HCT116 (cell line): ENCODE measurements around the gene CACNA1C.

Experiments
- CBX3 ChIP-seq: IDR thresholded peaks from 2 replicates; pipeline ENCODE4 v1.6.1; 2012; ENCODE audit warnings: low read depth
- ELF1 ChIP-seq: IDR thresholded peaks from 2 replicates; pipeline ENCODE4 v1.6.1; 2012; ENCODE audit warnings: low read depth, borderline replicate concordance
- EZH2 ChIP-seq: fragments of 200-600 bp; sonication (generic); IDR thresholded peaks from 2 replicates; pipeline ENCODE4 v1.6.1; 2017; ENCODE audit warnings: antibody characterized with exemption, mixed run types
- JUND ChIP-seq: IDR thresholded peaks from 2 replicates; pipeline ENCODE4 v1.6.1; 2012
- POLR2A ChIP-seq: IDR thresholded peaks from 2 replicates; pipeline ENCODE4 v1.7.0; 2011; ENCODE audit warnings: borderline replicate concordance; ENCODE audit not compliant: insufficient read depth, insufficient read length; ENCODE audit errors: extremely low read depth
- POLR2AphosphoS5 ChIP-seq: IDR thresholded peaks from 2 replicates; pipeline ENCODE4 v1.6.1; 2011; ENCODE audit warnings: mild to moderate bottlenecking, low read depth, low read length, moderate library complexity
- RAD21 ChIP-seq: IDR thresholded peaks from 2 replicates; pipeline ENCODE4 v1.6.1; 2012; ENCODE audit warnings: low read depth, mild to moderate bottlenecking
- SIN3A ChIP-seq: IDR thresholded peaks from 2 replicates; pipeline ENCODE4 v1.6.1; 2012; ENCODE audit warnings: low read depth
- SP1 ChIP-seq: IDR thresholded peaks from 2 replicates; pipeline ENCODE4 v1.6.1; 2012; ENCODE audit warnings: low read depth
- YY1 ChIP-seq: IDR thresholded peaks from 2 replicates; pipeline ENCODE4 v1.6.1; 2011; ENCODE audit warnings: low read length, low read depth, moderate library complexity, mild to moderate bottlenecking; ENCODE audit not compliant: insufficient replicate concordance; ENCODE audit errors: extremely low read depth
- TF ChIP-seq, protein P1 (sequence below), 3 experiments: fragments of 200-600 bp in 1 of 3; sonication (generic) in 1 of 3; IDR thresholded peaks in 2 of 3; conservative IDR thresholded peaks in 1 of 3; 2 replicates each; pipeline ENCODE4 v1.5.1; 2012 to 2017; ENCODE audit warnings: low read depth in 2 of 3, low read length in 2 of 3, antibody characterized with exemption in 1 of 3, borderline replicate concordance in 1 of 3, control low read depth in 1 of 3, mild to moderate bottlenecking in 1 of 3, mixed read lengths in 1 of 3, mixed run types in 1 of 3, moderate library complexity in 1 of 3; ENCODE audit not compliant: insufficient read depth in 1 of 3
- TF ChIP-seq, protein P2 (sequence below): IDR thresholded peaks from 2 replicates; pipeline ENCODE4 v1.6.1; 2012; ENCODE audit warnings: low read depth
- TF ChIP-seq, protein P3 (sequence below): IDR thresholded peaks from 2 replicates; pipeline ENCODE4 v1.6.1; 2012
- TF ChIP-seq, protein P4 (sequence below): IDR thresholded peaks from 2 replicates; pipeline ENCODE4 v1.6.1; 2012

DNA sequence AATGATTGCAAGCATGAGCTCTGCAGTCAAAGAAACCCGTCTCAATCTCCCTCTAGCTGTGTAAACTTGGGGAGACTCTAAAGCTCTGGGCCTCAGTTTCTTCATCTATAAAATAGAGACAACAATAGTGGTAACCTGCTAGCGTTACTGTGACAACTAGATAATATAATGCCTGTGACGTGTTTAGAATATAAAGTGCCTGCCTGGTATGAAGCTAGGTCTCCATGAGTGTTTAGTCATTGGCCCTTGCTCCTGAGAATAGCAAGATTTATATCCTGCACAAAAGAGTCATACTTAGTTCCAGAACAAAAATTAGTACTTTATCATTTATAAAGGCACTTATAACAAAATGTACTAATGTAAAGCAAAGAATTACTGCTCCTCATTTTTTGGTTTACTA lies 39.7 kb upstream of the CACNA1C start:
- TF ChIP-seq RAD21 (no peak), POLR2A (no peak), EZH2 (no peak), YY1 (no peak), SP1 (no peak), POLR2AphosphoS5 (no peak), SIN3A (no peak), CBX3 (no peak), JUND (no peak), ELF1 (no peak)
- TF ChIP-seq, protein P1, sequence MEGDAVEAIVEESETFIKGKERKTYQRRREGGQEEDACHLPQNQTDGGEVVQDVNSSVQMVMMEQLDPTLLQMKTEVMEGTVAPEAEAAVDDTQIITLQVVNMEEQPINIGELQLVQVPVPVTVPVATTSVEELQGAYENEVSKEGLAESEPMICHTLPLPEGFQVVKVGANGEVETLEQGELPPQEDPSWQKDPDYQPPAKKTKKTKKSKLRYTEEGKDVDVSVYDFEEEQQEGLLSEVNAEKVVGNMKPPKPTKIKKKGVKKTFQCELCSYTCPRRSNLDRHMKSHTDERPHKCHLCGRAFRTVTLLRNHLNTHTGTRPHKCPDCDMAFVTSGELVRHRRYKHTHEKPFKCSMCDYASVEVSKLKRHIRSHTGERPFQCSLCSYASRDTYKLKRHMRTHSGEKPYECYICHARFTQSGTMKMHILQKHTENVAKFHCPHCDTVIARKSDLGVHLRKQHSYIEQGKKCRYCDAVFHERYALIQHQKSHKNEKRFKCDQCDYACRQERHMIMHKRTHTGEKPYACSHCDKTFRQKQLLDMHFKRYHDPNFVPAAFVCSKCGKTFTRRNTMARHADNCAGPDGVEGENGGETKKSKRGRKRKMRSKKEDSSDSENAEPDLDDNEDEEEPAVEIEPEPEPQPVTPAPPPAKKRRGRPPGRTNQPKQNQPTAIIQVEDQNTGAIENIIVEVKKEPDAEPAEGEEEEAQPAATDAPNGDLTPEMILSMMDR (IDR thresholded peaks at IDR 0.05 in 2 of 3, conservative IDR thresholded peaks at IDR 0.05 in 1 of 3; ENCODE audit: borderline replicate concordance in 1 of 3, insufficient read depth in 1 of 3, low read depth in 2 of 3, low read length in 2 of 3): no peak
- TF ChIP-seq, protein P2, sequence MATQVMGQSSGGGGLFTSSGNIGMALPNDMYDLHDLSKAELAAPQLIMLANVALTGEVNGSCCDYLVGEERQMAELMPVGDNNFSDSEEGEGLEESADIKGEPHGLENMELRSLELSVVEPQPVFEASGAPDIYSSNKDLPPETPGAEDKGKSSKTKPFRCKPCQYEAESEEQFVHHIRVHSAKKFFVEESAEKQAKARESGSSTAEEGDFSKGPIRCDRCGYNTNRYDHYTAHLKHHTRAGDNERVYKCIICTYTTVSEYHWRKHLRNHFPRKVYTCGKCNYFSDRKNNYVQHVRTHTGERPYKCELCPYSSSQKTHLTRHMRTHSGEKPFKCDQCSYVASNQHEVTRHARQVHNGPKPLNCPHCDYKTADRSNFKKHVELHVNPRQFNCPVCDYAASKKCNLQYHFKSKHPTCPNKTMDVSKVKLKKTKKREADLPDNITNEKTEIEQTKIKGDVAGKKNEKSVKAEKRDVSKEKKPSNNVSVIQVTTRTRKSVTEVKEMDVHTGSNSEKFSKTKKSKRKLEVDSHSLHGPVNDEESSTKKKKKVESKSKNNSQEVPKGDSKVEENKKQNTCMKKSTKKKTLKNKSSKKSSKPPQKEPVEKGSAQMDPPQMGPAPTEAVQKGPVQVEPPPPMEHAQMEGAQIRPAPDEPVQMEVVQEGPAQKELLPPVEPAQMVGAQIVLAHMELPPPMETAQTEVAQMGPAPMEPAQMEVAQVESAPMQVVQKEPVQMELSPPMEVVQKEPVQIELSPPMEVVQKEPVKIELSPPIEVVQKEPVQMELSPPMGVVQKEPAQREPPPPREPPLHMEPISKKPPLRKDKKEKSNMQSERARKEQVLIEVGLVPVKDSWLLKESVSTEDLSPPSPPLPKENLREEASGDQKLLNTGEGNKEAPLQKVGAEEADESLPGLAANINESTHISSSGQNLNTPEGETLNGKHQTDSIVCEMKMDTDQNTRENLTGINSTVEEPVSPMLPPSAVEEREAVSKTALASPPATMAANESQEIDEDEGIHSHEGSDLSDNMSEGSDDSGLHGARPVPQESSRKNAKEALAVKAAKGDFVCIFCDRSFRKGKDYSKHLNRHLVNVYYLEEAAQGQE: no peak
- TF ChIP-seq, protein P3, sequence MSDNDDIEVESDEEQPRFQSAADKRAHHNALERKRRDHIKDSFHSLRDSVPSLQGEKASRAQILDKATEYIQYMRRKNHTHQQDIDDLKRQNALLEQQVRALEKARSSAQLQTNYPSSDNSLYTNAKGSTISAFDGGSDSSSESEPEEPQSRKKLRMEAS: no peak
- TF ChIP-seq, protein P4, sequence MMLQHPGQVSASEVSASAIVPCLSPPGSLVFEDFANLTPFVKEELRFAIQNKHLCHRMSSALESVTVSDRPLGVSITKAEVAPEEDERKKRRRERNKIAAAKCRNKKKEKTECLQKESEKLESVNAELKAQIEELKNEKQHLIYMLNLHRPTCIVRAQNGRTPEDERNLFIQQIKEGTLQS: no peak
